Peyer's patch (tissue), 4 donors: ENCODE results near the gene BHLHE40. TPM values are rescaled to one million over a fixed set of nuclear protein-coding genes. Genes with fewer than 3 reads are reported as not detected.

Source experiments
- DNase-seq, 3 donors: peaks; one replicate each; pipeline ENCODE4 v3.0.0-alpha.2; 2017 to 2019
- H3K27ac ChIP-seq, 4 donors: fragments of 200-600 bp; sonication (generic); one replicate each; pipeline ENCODE4 v1.5.1; 2016 to 2019
- H3K27me3 ChIP-seq, 2 donors: fragments of 200-600 bp; sonication (generic); one replicate each; pipeline ENCODE4 v1.5.1; 2019
- H3K36me3 ChIP-seq, 3 donors: fragments of 200-600 bp; sonication (generic); one replicate each; pipeline ENCODE4 v1.5.1; 2016 to 2019
- H3K4me1 ChIP-seq, 4 donors: fragments of 200-600 bp; sonication (generic); one replicate each; pipeline ENCODE4 v1.5.1; 2016 to 2019
- H3K4me3 ChIP-seq, 4 donors: fragments of 200-600 bp; sonication (generic); 1 replicate in 3 of 4; 2 replicates in 1 of 4; pipeline ENCODE4 v1.5.1; 2016 to 2019; ENCODE audit warnings: mild to moderate bottlenecking in 1 of 4
- H3K9me3 ChIP-seq, 4 donors: fragments of 200-600 bp; sonication (generic); one replicate each; pipeline ENCODE4 v1.5.1; 2016 to 2019; ENCODE audit warnings: mild to moderate bottlenecking in 1 of 4
- POLR2A ChIP-seq, 2 donors: fragments of 450-650 bp; IDR thresholded peaks; one replicate each; pipeline ENCODE4 v1.5.1; 2017; ENCODE audit warnings: antibody characterized with exemption in 2 of 2, mild to moderate bottlenecking in 2 of 2, moderate library complexity in 2 of 2
- total RNA-seq, 4 donors: library from RNA; depleted of rRNA; stranded (reverse); fragments of >200 nt; gene quantifications; one replicate each; pipeline ENCODE4 v1.1.0, GENCODE V29; 2016
- TF ChIP-seq, protein P1 (sequence below), 6 experiments: fragments of 450-650 bp in 4 of 6; fragments of 200-600 bp in 2 of 6; sonication (generic) in 1 of 6; IDR thresholded peaks; one replicate each; pipeline ENCODE4 v1.5.1; 2017 to 2019; ENCODE audit warnings: antibody characterized with exemption in 6 of 6, mild to moderate bottlenecking in 3 of 6, moderate library complexity in 1 of 6

BHLHE40 gene
- total RNA-seq, 4 donors from 2014 or later, result 20.3 to 78.4 (median 44.3) TPM

DNA sequence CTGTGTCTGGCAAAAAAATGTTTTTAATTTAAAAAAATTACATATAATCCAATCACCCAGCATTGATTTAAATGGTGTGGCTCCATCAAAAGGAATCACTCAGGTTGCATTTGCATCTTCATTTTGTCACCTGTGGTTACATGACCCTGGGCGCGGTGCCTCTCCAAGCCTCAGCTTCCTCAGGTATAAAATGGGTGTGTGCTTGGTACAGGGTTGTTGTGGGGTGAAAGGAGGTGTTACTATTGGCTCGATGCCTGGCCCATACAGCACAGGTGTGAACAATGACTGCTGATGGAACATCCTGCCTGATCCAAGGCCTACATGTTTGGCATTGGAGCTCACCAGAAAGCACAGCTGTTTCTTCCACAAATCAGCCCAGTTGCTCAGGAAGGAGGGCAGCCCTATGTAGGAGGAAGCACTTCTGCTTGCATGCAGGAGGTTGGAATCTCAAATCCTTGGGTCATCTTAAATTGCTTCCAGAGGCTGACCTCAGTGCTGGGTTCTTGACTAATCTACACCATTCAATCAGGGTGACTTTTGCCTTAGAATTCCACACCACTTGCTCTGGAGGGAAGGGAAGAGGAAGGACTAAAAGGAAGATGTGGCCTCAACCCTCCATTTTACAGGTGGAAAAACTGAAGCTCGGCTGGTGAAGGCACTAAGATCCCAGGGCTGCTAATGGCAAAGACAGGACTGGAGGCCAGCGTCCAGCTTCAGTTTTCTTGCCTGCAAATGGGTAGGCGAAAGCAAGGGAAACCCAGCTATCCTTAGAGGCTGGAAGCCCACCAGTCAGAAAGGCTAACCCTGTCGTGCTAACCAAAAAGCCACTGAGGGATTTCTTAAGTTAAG, 31.7 kb downstream of the BHLHE40 start:
- H3K9me3 ChIP-seq, result no peaks in the 10 kb centered on the region
- peak overlapping the region in 3 of 4 donors; percentile 3 to 76 (median 63) for H3K27ac ChIP-seq
- peaks cover 0 to 40% (median 17%) of the 10 kb centered on the region in 4 donors for H3K4me1 ChIP-seq
- no peaks in the 10 kb centered on the region for H3K36me3 ChIP-seq
- TF ChIP-seq POLR2A (IDR thresholded peaks at IDR 0.05), result no peak
- TF ChIP-seq, protein P1, sequence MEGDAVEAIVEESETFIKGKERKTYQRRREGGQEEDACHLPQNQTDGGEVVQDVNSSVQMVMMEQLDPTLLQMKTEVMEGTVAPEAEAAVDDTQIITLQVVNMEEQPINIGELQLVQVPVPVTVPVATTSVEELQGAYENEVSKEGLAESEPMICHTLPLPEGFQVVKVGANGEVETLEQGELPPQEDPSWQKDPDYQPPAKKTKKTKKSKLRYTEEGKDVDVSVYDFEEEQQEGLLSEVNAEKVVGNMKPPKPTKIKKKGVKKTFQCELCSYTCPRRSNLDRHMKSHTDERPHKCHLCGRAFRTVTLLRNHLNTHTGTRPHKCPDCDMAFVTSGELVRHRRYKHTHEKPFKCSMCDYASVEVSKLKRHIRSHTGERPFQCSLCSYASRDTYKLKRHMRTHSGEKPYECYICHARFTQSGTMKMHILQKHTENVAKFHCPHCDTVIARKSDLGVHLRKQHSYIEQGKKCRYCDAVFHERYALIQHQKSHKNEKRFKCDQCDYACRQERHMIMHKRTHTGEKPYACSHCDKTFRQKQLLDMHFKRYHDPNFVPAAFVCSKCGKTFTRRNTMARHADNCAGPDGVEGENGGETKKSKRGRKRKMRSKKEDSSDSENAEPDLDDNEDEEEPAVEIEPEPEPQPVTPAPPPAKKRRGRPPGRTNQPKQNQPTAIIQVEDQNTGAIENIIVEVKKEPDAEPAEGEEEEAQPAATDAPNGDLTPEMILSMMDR (IDR thresholded peaks at IDR 0.05), result no peak
- no peak overlapping the region for H3K4me3 ChIP-seq
- DNase-seq, result peak in 2 of 3 donors; percentile 41 to 76
- H3K27me3 ChIP-seq, result no peaks in the 10 kb centered on the region

DNA sequence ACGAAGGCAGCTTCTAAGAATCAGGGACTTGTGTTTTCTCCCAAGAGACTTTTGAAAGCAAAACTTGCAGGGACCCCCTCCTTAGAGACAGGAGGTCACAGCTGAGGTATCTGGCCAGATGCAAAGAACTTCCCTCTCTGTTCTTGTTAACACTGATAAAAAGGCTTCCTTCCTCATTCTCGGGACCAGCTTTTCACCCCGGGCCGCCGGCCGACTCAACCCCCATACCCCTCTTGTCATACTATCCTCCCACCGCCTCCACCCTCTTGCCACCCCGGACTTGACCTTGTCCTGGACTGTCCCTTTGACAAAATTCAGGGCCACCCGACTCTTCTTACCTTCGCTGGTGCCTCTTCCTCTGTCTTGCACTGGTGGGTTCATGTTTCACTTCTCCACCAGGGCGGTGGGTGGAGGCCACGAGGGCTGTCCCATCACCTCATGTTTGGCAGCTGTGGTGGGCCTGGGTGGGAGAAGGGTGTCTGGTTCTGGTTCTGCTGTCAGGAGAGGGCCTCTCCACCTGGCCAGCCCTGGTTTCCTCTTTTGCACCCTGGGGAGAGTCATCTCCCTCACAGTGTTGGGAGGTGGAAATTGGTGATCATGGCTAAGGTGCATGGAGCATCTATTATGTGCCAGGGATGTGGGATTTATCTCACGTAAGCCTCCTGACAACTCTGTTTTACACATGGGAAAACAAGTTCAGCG, 32.5 kb downstream of the BHLHE40 start:
- H3K4me3 ChIP-seq, result no peak overlapping the region
- DNase-seq, result peak in 2 of 3 donors; percentile 82 to 85
- H3K9me3 ChIP-seq, result no peaks in the 10 kb centered on the region
- peaks cover 3 to 40% (median 22%) of the 10 kb centered on the region in 4 donors for H3K4me1 ChIP-seq
- H3K27me3 ChIP-seq, result no peaks in the 10 kb centered on the region
- no peak for TF ChIP-seq POLR2A (IDR thresholded peaks at IDR 0.05)
- TF ChIP-seq, protein P1 (IDR thresholded peaks at IDR 0.05), result no peak
- no peaks in the 10 kb centered on the region for H3K36me3 ChIP-seq
- peak overlapping the region in 3 of 4 donors; percentile 3 to 76 (median 63) for H3K27ac ChIP-seq

DNA sequence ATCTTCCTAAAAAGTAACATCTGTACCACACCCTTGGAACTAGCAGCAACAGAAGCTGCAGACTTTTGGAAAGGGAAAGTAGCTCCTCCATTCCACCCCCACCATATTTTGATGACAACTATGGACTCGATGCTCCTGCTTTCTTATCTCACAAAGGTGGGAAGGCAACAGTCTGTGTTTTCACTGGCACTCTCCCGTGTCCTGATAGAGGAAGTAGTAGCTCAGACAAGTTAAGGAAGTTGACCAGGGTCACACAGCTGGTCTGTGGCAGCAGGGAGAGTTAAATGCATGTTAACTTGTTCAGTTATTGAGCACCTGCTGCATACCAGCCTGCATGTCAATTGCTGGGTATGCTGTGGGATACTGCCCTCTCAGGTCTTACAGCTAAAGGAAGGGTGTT, 33.1 kb downstream of the BHLHE40 start:
- TF ChIP-seq, protein P1 (IDR thresholded peaks at IDR 0.05), result no peak
- TF ChIP-seq POLR2A (IDR thresholded peaks at IDR 0.05), result no peak
- H3K27me3 ChIP-seq, result no peaks in the 10 kb centered on the region
- peak overlapping the region in 2 of 4 donors; percentile 63 to 76 for H3K27ac ChIP-seq

DNA sequence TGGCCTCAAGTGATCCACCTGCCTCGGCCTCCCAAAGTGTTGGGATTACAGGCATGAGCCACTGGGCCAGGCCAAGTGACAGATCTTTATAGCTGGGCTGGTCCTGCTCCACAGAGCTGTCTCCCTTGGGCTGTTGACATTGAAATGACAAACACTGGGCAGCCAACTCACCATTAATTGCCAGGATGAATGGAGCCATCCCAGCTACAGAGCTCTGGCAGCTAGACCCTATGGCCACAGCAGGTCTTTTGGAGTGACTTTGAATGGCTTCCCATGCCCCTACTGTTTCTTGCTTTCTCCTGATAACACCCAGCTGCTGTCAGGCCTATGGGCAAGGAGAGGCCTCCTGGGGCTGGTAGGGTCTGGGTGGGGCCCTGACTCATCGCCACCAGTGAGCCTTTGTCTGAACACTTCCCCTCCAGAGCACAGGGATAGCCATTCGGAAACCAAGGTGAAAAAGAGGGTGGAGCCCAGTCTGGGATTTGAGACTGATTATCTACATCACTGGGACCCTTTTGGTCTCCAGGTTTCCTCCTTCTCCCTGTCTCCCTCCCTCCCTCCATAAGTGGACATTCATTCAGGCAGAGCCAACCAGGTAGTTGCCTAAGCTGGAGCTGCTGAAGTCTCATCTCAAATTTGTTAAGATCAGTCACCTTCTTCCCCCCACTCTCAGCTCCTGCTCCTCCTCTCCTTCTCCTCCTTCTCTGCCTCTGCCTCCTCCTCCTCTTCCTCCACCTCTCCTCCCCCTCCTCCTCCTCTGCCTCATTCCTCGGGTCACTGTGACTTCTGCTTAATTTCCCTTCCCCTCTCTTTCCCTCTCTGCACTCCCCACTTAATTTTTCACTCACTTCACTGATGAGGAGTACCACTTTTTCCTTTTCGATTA, 34.0 kb downstream of the BHLHE40 start:
- Histone ChIP-seq H3K27me3 (no peaks in the 10 kb centered on the region), H3K36me3 (no peaks in the 10 kb centered on the region), H3K9me3 (no peaks in the 10 kb centered on the region), H3K4me3 (no peak overlapping the region), H3K27ac (peak overlapping the region; percentile 9 to 76 (median 64)), H3K4me1 (peaks cover 6 to 39% (median 33%) of the 10 kb centered on the region in 4 donors)
- peak in 2 of 3 donors; percentile 39 to 76 for DNase-seq
- TF ChIP-seq POLR2A (IDR thresholded peaks at IDR 0.05), result no peak
- TF ChIP-seq, protein P1 (IDR thresholded peaks at IDR 0.05), result no peak

More for the DNA sequence above, 33.1 kb downstream of the BHLHE40 start:
- Histone ChIP-seq H3K4me3 (no peak overlapping the region), H3K4me1 (peaks cover 6 to 40% (median 29%) of the 10 kb centered on the region in 4 donors), H3K36me3 (no peaks in the 10 kb centered on the region), H3K9me3 (no peaks in the 10 kb centered on the region)
- no peak for DNase-seq

DNA sequence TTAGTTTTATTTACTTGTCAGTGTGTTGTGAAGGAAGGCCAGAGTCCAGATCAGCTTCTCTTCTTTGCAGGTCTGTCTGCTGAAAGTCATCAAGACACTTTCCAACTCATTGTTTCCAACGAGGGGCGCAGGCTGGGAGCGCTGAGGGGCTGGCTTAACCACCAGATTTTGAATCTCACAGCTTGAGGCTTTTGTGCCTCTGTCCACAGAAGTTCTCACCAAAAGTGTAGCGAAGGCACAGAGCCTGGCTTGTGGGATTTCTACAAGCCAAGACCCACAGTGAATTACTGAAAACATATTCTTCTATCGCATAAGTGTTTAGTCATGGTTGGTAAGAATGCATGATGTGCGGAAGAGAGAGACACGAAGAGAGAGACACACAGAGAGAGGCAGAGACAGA, 35.2 kb downstream of the BHLHE40 start:
- H3K4me1 ChIP-seq, result peaks cover 6 to 39% (median 33%) of the 10 kb centered on the region in 4 donors
- no peak overlapping the region for H3K4me3 ChIP-seq
- TF ChIP-seq POLR2A (IDR thresholded peaks at IDR 0.05), result no peak
- TF ChIP-seq, protein P1 (IDR thresholded peaks at IDR 0.05), result no peak
- no peak overlapping the region for H3K27ac ChIP-seq
- H3K27me3 ChIP-seq, result no peaks in the 10 kb centered on the region
- DNase-seq, result no peak
- H3K36me3 ChIP-seq, result no peaks in the 10 kb centered on the region
- no peaks in the 10 kb centered on the region for H3K9me3 ChIP-seq
